ENCODE data around the gene CCDC13. TPM values are rescaled to one million over a fixed set of nuclear protein-coding genes. Genes with fewer than 3 reads are reported as not detected.

Gene CCDC13
- 0.68 and 0.71 TPM in 2 replicates for total RNA-seq

GRCh38 chr3:42772670-42773408, at the start of gene CCDC13:
Gene CCDC13 (minus strand): TSS chr3:42773253. CDS start chr3:42758345, 14,908 bp downstream.

GRCh38 chr3:42809202-42809601, 36.1 kb upstream of the CCDC13 start, which contains the start of gene ACKR2:
Gene ACKR2 (plus strand): TSS chr3:42809445. CDS start chr3:42864503, 55,058 bp downstream.

GRCh38 chr3:42804106-42804830, 31.2 kb upstream of the CCDC13 start, which contains the start of gene HIGD1A:
Gene HIGD1A (minus strand): TSS chr3:42804490. CDS start chr3:42794253, 10,237 bp downstream.

Other genes with a start within 250 kb of the CCDC13 start
- gene SEC22C, start 191.3 kb downstream of the CCDC13 start, total RNA-seq: 50.9 and 52.1 TPM in 2 replicates
- 15.2 and 34.2 TPM in 2 replicates for gene SS18L2, start 182.4 kb downstream of the CCDC13 start, total RNA-seq
- 27.3 and 48.0 TPM in 2 replicates for gene NKTR, start 172.6 kb downstream of the CCDC13 start, total RNA-seq
- gene ZBTB47, start 119.6 kb downstream of the CCDC13 start, total RNA-seq: 8.2 and 20.6 TPM in 2 replicates
- gene KLHL40, start 87.7 kb downstream of the CCDC13 start, total RNA-seq: not detected in 2 replicates
- not detected in 2 replicates for gene HHATL, start 70.5 kb downstream of the CCDC13 start, total RNA-seq
- 180 and 234 TPM in 2 replicates for gene HIGD1A, start 31.2 kb upstream of the CCDC13 start, total RNA-seq
- 0.68 and 1.6 TPM in 2 replicates for gene ACKR2, start 36.2 kb upstream of the CCDC13 start, total RNA-seq
- not detected in 2 replicates for gene CYP8B1, start 102.6 kb upstream of the CCDC13 start, total RNA-seq
- gene ZNF662, start 132.9 kb upstream of the CCDC13 start, total RNA-seq: 1.2 and 1.7 TPM in 2 replicates
- 0.50 and 1.4 TPM in 2 replicates for gene GASK1A, start 206.1 kb upstream of the CCDC13 start, total RNA-seq